ENCODE data around the gene FAM217B. TPM values are rescaled to one million over a fixed set of nuclear protein-coding genes. Genes with fewer than 3 reads are reported as not detected.
"Not testable (repeated sequence)": the region's sequence is repeated elsewhere in the genome, so short reads cannot be mapped to it uniquely, and the experiment has no call there.

Gene FAM217B
- total RNA-seq, 1 donor from 2014 or later = 26.8 TPM

DNA sequence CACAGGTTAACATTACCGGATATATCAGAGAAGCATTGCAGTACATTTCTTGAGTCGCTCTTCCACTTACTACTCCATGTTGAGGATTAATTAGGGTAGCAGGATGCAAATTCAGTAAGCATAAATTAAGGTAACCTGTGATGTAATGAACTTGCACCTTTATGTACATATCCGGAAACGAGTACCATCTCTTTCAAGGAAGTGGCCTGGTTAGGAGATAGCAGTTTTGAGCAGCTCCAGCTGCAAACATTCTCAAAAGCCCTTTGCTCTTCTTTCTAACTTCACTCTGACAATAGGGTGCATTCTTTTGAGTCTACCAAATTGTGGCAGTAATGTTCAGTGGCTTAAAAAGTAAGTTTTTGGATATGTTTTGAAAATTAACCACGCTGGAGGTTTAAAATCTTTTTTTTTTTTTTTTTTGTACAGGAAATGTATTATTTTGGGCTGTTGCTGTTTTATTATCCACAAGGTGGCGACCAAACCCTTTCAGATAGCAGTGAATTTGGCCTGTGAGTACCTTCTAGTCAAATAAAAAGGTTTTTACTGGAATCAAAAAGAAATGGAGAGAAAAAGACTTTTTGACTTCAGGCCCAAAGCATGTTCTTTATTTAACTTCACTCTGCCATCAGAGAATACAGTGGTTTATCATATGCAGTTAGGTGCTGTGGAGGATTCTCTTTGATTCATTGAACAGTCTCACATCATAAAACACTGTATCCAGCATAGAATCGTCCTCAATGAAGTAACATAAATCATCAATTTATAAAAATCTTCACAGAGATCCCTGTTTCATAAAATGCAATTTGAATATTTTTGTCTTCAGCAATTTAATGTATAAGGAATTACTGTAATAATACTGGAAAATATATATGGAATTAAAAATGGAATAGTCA is 8.9 kb downstream of the FAM217B start:
- Histone ChIP-seq H3K27ac (no peak overlapping the region), H3K4me1 (peaks cover 11% of the 10 kb centered on the region), H3K4me3 (no peak overlapping the region), H3K9me3 (no peaks in the 10 kb centered on the region), H3K27me3 (ENCODE audit: low read depth) (no peaks in the 10 kb centered on the region), H3K36me3 (peaks cover 21% of the 10 kb centered on the region)
- TF ChIP-seq, protein P1, sequence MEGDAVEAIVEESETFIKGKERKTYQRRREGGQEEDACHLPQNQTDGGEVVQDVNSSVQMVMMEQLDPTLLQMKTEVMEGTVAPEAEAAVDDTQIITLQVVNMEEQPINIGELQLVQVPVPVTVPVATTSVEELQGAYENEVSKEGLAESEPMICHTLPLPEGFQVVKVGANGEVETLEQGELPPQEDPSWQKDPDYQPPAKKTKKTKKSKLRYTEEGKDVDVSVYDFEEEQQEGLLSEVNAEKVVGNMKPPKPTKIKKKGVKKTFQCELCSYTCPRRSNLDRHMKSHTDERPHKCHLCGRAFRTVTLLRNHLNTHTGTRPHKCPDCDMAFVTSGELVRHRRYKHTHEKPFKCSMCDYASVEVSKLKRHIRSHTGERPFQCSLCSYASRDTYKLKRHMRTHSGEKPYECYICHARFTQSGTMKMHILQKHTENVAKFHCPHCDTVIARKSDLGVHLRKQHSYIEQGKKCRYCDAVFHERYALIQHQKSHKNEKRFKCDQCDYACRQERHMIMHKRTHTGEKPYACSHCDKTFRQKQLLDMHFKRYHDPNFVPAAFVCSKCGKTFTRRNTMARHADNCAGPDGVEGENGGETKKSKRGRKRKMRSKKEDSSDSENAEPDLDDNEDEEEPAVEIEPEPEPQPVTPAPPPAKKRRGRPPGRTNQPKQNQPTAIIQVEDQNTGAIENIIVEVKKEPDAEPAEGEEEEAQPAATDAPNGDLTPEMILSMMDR (IDR thresholded peaks at IDR 0.05) = peak; percentile 71
- ATAC-seq = peak; percentile 55 to 71
- intact Hi-C loops (cut with DNase I) = no loop called here
- DNase-seq = no peak

DNA sequence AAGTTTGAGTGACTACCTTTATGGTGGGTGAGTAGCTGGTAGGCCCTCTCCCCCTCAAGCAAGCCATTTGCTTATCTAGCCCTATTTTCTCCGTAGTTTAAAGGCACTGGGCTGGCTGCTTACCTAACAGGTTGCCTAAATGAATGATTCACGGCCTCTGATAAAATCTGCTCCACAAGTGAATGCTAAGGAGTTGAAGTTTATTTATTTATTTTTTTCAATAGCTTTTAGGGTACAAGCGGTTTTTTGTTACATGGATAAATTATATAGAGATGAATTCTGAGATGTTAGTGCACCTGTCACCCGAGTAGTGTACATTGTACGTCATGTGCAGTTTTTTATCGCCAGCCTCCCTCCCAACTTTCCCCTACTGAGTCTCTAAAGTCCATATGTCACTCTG is 9.7 kb downstream of the FAM217B start:
- H3K27ac ChIP-seq = no peak overlapping the region
- H3K9me3 ChIP-seq = no peaks in the 10 kb centered on the region
- H3K4me1 ChIP-seq = peaks cover 11% of the 10 kb centered on the region
- TF ChIP-seq, protein P1 (IDR thresholded peaks at IDR 0.05) = no peak
- intact Hi-C loops (cut with DNase I) = no loop called here
- no peaks in the 10 kb centered on the region for H3K27me3 ChIP-seq (ENCODE audit: low read depth)
- H3K36me3 ChIP-seq = peaks cover 12% of the 10 kb centered on the region
- ATAC-seq (no peak), DNase-seq (no peak)
- no peak overlapping the region for H3K4me3 ChIP-seq

DNA sequence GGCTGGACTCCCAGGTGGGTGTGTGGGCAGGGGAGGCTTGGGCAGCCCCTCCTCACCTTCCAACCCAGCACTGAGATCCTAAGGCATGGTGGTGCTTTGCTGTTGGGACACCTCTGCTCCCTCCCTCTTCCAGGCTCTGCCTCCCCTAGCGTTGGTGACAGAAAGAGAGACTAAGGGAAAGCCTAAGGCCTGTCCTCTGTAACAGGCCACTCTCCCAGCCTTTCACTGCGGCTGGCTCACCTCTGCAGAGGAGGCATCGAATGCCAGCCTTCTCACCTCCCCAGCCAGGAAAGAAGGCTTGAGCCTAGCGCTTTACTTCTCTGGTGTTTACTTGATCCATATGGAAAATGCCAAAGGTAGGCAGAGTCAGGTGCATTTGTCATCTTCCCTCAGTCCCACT is 14.5 kb downstream of the FAM217B start:
- TF ChIP-seq, protein P1 (IDR thresholded peaks at IDR 0.05) = no peak
- Histone ChIP-seq H3K9me3 (no peaks in the 10 kb centered on the region), H3K27ac (no peak overlapping the region), H3K4me1 (no peaks in the 10 kb centered on the region), H3K4me3 (no peak overlapping the region), H3K27me3 (ENCODE audit: low read depth) (no peaks in the 10 kb centered on the region), H3K36me3 (peaks cover 7% of the 10 kb centered on the region)
- no peak for ATAC-seq
- intact Hi-C loops (cut with DNase I) = no loop called here
- no peak for DNase-seq

DNA sequence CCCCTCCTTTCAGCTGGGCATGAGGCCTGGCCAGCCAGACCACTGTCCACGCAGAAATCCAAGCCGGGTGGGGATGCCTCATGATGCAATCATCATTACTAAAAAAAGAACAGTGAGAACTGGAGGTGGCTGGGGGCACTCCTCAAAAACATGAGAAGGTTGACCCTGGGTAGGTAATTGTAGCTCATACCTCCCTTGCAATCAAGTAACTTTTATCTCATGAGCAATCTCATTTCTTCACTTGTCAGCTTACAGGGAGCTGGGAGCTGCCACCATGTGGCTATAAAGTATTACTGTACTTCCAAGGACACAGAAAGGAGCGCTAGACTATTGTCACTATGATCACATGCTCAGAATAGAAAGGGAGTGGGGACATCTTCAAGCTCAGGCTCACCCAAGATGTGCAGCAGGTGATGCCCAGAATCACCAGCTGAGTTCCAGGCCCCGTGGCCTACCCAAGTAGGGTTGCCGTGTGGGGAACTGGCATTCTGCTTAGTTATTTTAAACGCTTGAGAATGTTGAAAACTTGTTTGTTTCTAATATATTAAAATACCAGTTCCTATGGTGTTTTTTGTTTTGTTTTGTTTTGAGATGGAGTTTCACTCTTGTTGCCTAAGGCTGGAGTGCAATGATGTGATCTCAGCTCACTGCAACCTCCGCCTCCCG is 15.1 kb downstream of the FAM217B start:
- Histone ChIP-seq H3K27me3 (ENCODE audit: low read depth) (no peaks in the 10 kb centered on the region), H3K27ac (no peak overlapping the region), H3K9me3 (no peaks in the 10 kb centered on the region), H3K36me3 (peaks cover 7% of the 10 kb centered on the region), H3K4me3 (no peak overlapping the region), H3K4me1 (no peaks in the 10 kb centered on the region)
- ATAC-seq = peak in 1 of 2 donors; percentile 35
- no peak for DNase-seq
- TF ChIP-seq, protein P1 (IDR thresholded peaks at IDR 0.05) = peak; percentile 30
- intact Hi-C loops (cut with DNase I) = no loop called here

DNA sequence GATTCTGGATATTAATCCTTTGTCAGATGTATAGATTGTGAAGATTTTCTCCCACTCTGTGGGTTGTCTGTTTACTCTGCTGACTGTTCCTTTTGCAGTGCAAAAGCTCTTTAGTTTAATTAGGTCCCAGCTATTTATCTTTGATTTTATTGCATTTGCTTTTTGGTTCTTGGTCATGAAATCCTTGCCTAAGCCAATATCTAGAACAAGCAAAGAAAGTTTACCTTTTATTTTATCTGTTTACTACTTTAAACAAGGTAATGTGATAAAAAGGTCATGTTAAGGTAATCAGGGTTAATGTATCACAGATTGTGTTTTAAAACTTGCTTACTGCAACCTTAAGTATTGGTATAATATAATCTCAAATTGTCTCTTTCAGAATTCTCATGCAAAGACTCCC is 17.4 kb downstream of the FAM217B start:
- H3K36me3 ChIP-seq; H3K4me3 ChIP-seq; H3K4me1 ChIP-seq; ATAC-seq; intact Hi-C loops (cut with DNase I); H3K27me3 ChIP-seq (ENCODE audit: low read depth); H3K27ac ChIP-seq; H3K9me3 ChIP-seq; DNase-seq: not testable (repeated sequence)

DNA sequence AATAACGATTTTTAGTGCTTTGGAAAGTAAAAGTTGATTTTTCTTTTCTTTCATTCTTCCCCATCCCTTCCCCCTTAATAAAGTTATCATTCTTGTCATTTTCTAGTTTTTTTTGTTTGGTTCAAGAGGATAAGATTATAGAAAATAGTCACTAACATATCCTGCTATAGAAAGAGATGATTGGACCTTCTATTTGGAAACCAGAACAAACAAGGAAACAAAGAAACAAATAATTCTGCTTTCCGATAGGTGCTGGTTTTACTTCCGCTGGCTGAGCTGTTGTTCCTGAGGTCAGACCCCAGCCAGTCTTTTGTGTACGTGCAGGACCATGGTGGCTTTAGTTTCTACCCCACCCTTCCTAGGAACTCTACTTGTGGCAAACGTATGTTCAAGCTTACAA is 17.9 kb downstream of the FAM217B start, which contains the start of gene CDH26:
TSS of gene CDH26 (plus strand) at position 301 of the 400 bp plus-strand sequence. CDS start 304 bp downstream, outside the sequence.
- H3K27me3 ChIP-seq (ENCODE audit: low read depth) = no peaks in the 10 kb centered on the region
- TF ChIP-seq, protein P1 (IDR thresholded peaks at IDR 0.05) = no peak
- H3K4me3 ChIP-seq = no peak within 1 kb of the TSS
- intact Hi-C loops (cut with DNase I) = no loop called here
- H3K36me3 ChIP-seq = no peaks in the 10 kb centered on the region
- H3K27ac ChIP-seq = no peak within 1 kb of the TSS
- no peaks in the 10 kb centered on the region for H3K9me3 ChIP-seq
- no peak for ATAC-seq
- H3K4me1 ChIP-seq = no peaks in the 10 kb centered on the region
- no peak for DNase-seq

All from lower lobe of right lung (tissue), 2 donors.